Measurements from ENCODE around the gene OR2H2. TPM values are rescaled to one million over a fixed set of nuclear protein-coding genes. Genes with fewer than 3 reads are reported as not detected.

OR2H2 gene
- total RNA-seq, 1 experiment from 2014 or later, result not detected

DNA sequence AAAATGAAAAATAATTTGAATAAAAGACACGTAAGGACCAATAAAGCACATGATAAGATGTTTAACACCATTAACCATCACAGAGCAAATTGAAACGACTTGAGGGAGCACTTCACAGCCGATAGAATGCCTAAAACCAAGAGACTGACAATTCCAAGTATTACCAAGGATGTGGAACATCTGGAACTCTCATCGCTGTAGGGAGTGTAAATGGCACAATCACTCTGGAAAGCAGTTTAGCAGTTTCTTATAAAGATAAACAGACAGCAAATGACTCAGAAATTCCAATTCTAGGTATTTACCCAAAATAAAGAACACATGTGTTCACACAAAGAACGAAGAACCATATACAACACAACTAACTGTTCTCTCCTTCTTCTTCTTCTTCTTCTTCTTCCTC, 16.9 kb upstream of the OR2H2 start:
- DNase-seq, result no peak
- H3F3A ChIP-seq (ENCODE audit: low read length, unreplicated experiment), result no peaks in the 10 kb centered on the region
- ATAC-seq, result no peak
- no peak overlapping the region for H3K4me2 ChIP-seq (ENCODE audit: low read length)
- no peaks in the 10 kb centered on the region for H3K36me3 ChIP-seq (ENCODE audit: low read depth, low read length)
- H3K4me3 ChIP-seq (ENCODE audit: low read length), result no peak overlapping the region
- no peak overlapping the region for H3K27ac ChIP-seq (ENCODE audit: low read length)
- H2AFZ ChIP-seq (ENCODE audit: low read length), result no peak overlapping the region
- intact Hi-C loops (cut with micrococcal nuclease), result no loop called here
- no TSS peak for BruUV-seq (replicated peaks)
- no peaks in the 10 kb centered on the region for H3K9me2 ChIP-seq (replicated peaks; ENCODE audit: low read length)
- H4K20me1 ChIP-seq (ENCODE audit: low read length), result no peaks in the 10 kb centered on the region
- POLR2A ChIA-PET (ENCODE audit: unreplicated experiment), result no interaction called here
- H3K4me1 ChIP-seq (ENCODE audit: insufficient read depth, low read length), result no peaks in the 10 kb centered on the region
- CTCF ChIA-PET, result no interaction called here
- TF ChIP-seq EZH2 (IDR thresholded peaks at IDR 0.05; ENCODE audit: low read length, unreplicated experiment), result no peak
- no peak for TF ChIP-seq CTCF (conservative IDR thresholded peaks at IDR 0.05; ENCODE audit: low read depth, low read length)
- no peak for TF ChIP-seq EZH2phosphoT487 (IDR thresholded peaks at IDR 0.05; ENCODE audit: borderline replicate concordance, low read length)
- H3K79me2 ChIP-seq (ENCODE audit: low read length), result no peaks in the 10 kb centered on the region
- H3K9ac ChIP-seq (ENCODE audit: low read length), result no peak overlapping the region
- H3K27me3 ChIP-seq (ENCODE audit: low read length), result peaks cover 68% of the 10 kb centered on the region
- no peaks in the 10 kb centered on the region for H3K9me3 ChIP-seq (ENCODE audit: low read length)

GRCh38 chr6:29576056-29576455, 8.9 kb upstream of the OR2H2 start:
- Histone ChIP-seq H3K27ac (ENCODE audit: low read length) (no peak overlapping the region), H3F3A (ENCODE audit: low read length, unreplicated experiment) (no peaks in the 10 kb centered on the region), H3K4me2 (ENCODE audit: low read length) (no peak overlapping the region), H3K4me1 (ENCODE audit: insufficient read depth, low read length) (no peaks in the 10 kb centered on the region), H4K20me1 (ENCODE audit: low read length) (no peaks in the 10 kb centered on the region), H3K27me3 (ENCODE audit: low read length) (peaks cover 62% of the 10 kb centered on the region), H3K9me2 (replicated peaks; ENCODE audit: low read length) (no peaks in the 10 kb centered on the region), H3K36me3 (ENCODE audit: low read depth, low read length) (no peaks in the 10 kb centered on the region), H3K4me3 (ENCODE audit: low read length) (no peak overlapping the region), H3K9me3 (ENCODE audit: low read length) (no peaks in the 10 kb centered on the region), H3K9ac (ENCODE audit: low read length) (no peak overlapping the region), H2AFZ (ENCODE audit: low read length) (no peak overlapping the region), H3K79me2 (ENCODE audit: low read length) (no peaks in the 10 kb centered on the region)
- DNase-seq (no peak), ATAC-seq (no peak)
- no TSS peak for BruUV-seq (replicated peaks)
- no peak for TF ChIP-seq CTCF (conservative IDR thresholded peaks at IDR 0.05; ENCODE audit: low read depth, low read length)
- no peak for TF ChIP-seq EZH2 (IDR thresholded peaks at IDR 0.05; ENCODE audit: low read length, unreplicated experiment)
- intact Hi-C loops (cut with micrococcal nuclease), result no loop called here
- ChIA-PET CTCF (no interaction called here), POLR2A (ENCODE audit: unreplicated experiment) (no interaction called here)

- no peaks in the 10 kb centered on the region for H4K20me1 ChIP-seq (ENCODE audit: low read length)
- H3K27ac ChIP-seq (ENCODE audit: low read length), result no peak overlapping the region
- no peak overlapping the region for H3K4me2 ChIP-seq (ENCODE audit: low read length)
- no peaks in the 10 kb centered on the region for H3K9me2 ChIP-seq (replicated peaks; ENCODE audit: low read length)
- no peak overlapping the region for H2AFZ ChIP-seq (ENCODE audit: low read length)
- no peak for ATAC-seq
- no peaks in the 10 kb centered on the region for H3K79me2 ChIP-seq (ENCODE audit: low read length)
- H3K4me1 ChIP-seq (ENCODE audit: insufficient read depth, low read length), result no peaks in the 10 kb centered on the region
- peaks cover 60% of the 10 kb centered on the region for H3K27me3 ChIP-seq (ENCODE audit: low read length)
- no peak for DNase-seq
- H3F3A ChIP-seq (ENCODE audit: low read length, unreplicated experiment), result no peaks in the 10 kb centered on the region
- no TSS peak for BruUV-seq (replicated peaks)
- TF ChIP-seq EZH2phosphoT487 (IDR thresholded peaks at IDR 0.05; ENCODE audit: borderline replicate concordance, low read length) (no peak), CTCF (conservative IDR thresholded peaks at IDR 0.05; ENCODE audit: low read depth, low read length) (no peak), EZH2 (IDR thresholded peaks at IDR 0.05; ENCODE audit: low read length, unreplicated experiment) (no peak)
- intact Hi-C loops (cut with micrococcal nuclease), result no loop called here
- no peaks in the 10 kb centered on the region for H3K9me3 ChIP-seq (ENCODE audit: low read length)
- H3K4me3 ChIP-seq (ENCODE audit: low read length), result no peak overlapping the region
- no peaks in the 10 kb centered on the region for H3K36me3 ChIP-seq (ENCODE audit: low read depth, low read length)
- POLR2A ChIA-PET (ENCODE audit: unreplicated experiment), result no interaction called here
- CTCF ChIA-PET, result no interaction called here
- no peak overlapping the region for H3K9ac ChIP-seq (ENCODE audit: low read length)
Observed at GRCh38 chr6:29577544-29577943, 7.4 kb upstream of the OR2H2 start.
